Peyer's patch (tissue), 4 donors: ENCODE measurements around the gene FANCD2OS. TPM values are rescaled to one million over a fixed set of nuclear protein-coding genes. Genes with fewer than 3 reads are reported as not detected.
"Not testable (repeated sequence)": the region's sequence is repeated elsewhere in the genome, so short reads cannot be mapped to it uniquely, and the experiment has no call there.

Experiments used
- DNase-seq, 3 donors: peaks; one replicate each; pipeline ENCODE4 v3.0.0-alpha.2; 2017 to 2019
- H3K27ac ChIP-seq, 4 donors: fragments of 200-600 bp; sonication (generic); one replicate each; pipeline ENCODE4 v1.5.1; 2016 to 2019
- H3K27me3 ChIP-seq, 2 donors: fragments of 200-600 bp; sonication (generic); one replicate each; pipeline ENCODE4 v1.5.1; 2019
- H3K36me3 ChIP-seq, 3 donors: fragments of 200-600 bp; sonication (generic); one replicate each; pipeline ENCODE4 v1.5.1; 2016 to 2019
- H3K4me1 ChIP-seq, 4 donors: fragments of 200-600 bp; sonication (generic); one replicate each; pipeline ENCODE4 v1.5.1; 2016 to 2019
- H3K4me3 ChIP-seq, 4 donors: fragments of 200-600 bp; sonication (generic); 1 replicate in 3 of 4; 2 replicates in 1 of 4; pipeline ENCODE4 v1.5.1; 2016 to 2019; ENCODE audit warnings: mild to moderate bottlenecking in 1 of 4
- H3K9me3 ChIP-seq, 4 donors: fragments of 200-600 bp; sonication (generic); one replicate each; pipeline ENCODE4 v1.5.1; 2016 to 2019; ENCODE audit warnings: mild to moderate bottlenecking in 1 of 4
- CTCF ChIP-seq, 6 experiments: fragments of 450-650 bp in 4 of 6; fragments of 200-600 bp in 2 of 6; sonication (generic) in 1 of 6; IDR thresholded peaks; one replicate each; pipeline ENCODE4 v1.5.1; 2017 to 2019; ENCODE audit warnings: antibody characterized with exemption in 6 of 6, mild to moderate bottlenecking in 3 of 6, moderate library complexity in 1 of 6
- POLR2A ChIP-seq, 2 donors: fragments of 450-650 bp; IDR thresholded peaks; one replicate each; pipeline ENCODE4 v1.5.1; 2017; ENCODE audit warnings: antibody characterized with exemption in 2 of 2, mild to moderate bottlenecking in 2 of 2, moderate library complexity in 2 of 2
- total RNA-seq, 4 donors: library from RNA; depleted of rRNA; stranded (reverse); fragments of >200 nt; gene quantifications; one replicate each; pipeline ENCODE4 v1.1.0, GENCODE V29; 2016

Gene FANCD2OS
- total RNA-seq, 4 donors from 2014 or later, result not detected

GRCh38 chr3:10074666-10075065 lies 33.4 kb downstream of the FANCD2OS start:
- TF ChIP-seq POLR2A (IDR thresholded peaks at IDR 0.05) (no peak), CTCF (IDR thresholded peaks at IDR 0.05) (no peak)

GRCh38 chr3:10070077-10070476 lies 38.0 kb downstream of the FANCD2OS start:
- not testable (repeated sequence) for H3K36me3 ChIP-seq

More at GRCh38 chr3:10074666-10075065, 33.4 kb downstream of the FANCD2OS start:
- H3K36me3 ChIP-seq, result no peaks in the 10 kb centered on the region
- no peak overlapping the region for H3K27ac ChIP-seq
- no peak overlapping the region for H3K4me3 ChIP-seq
- H3K4me1 ChIP-seq, result no peaks in the 10 kb centered on the region
- no peak for DNase-seq
- no peaks in the 10 kb centered on the region for H3K9me3 ChIP-seq
- no peaks in the 10 kb centered on the region for H3K27me3 ChIP-seq

GRCh38 chr3:10055097-10055496 lies 53.0 kb downstream of the FANCD2OS start:
- TF ChIP-seq POLR2A (IDR thresholded peaks at IDR 0.05), result no peak
- TF ChIP-seq CTCF (IDR thresholded peaks at IDR 0.05), result no peak
- no peaks in the 10 kb centered on the region for H3K36me3 ChIP-seq
- no peaks in the 10 kb centered on the region for H3K4me1 ChIP-seq
- H3K9me3 ChIP-seq, result no peaks in the 10 kb centered on the region
- no peak overlapping the region for H3K27ac ChIP-seq
- H3K27me3 ChIP-seq, result no peaks in the 10 kb centered on the region
- no peak for DNase-seq
- no peak overlapping the region for H3K4me3 ChIP-seq

More at GRCh38 chr3:10070077-10070476, 38.0 kb downstream of the FANCD2OS start:
- H3K4me3 ChIP-seq, H3K27me3 ChIP-seq, DNase-seq, H3K27ac ChIP-seq, H3K9me3 ChIP-seq, H3K4me1 ChIP-seq: not testable (repeated sequence)

Other genes with a start within 250 kb of the FANCD2OS start
- gene CIDEC, start 228.0 kb downstream of the FANCD2OS start, total RNA-seq, result 100 to 1,000 TPM in 3 of 4 donors, 10 to 100 TPM in 1; 27.2 to 510 (median 253) TPM
- 10 to 100 TPM; 23.9 to 46.5 (median 41.9) TPM for gene JAGN1, start 217.6 kb downstream of the FANCD2OS start, total RNA-seq
- 100 to 1,000 TPM in 2 of 4 donors, 10 to 100 TPM in 2; 11.6 to 160 (median 109) TPM for gene IL17RE, start 205.4 kb downstream of the FANCD2OS start, total RNA-seq
- gene IL17RC, start 191.2 kb downstream of the FANCD2OS start, total RNA-seq, result 100 to 1,000 TPM in 3 of 4 donors, 10 to 100 TPM in 1; 22.3 to 125 (median 123) TPM
- 10 to 100 TPM; 21.9 to 45.6 (median 34.4) TPM for gene CRELD1, start 174.4 kb downstream of the FANCD2OS start, total RNA-seq
- gene PRRT3, start 155.8 kb downstream of the FANCD2OS start, total RNA-seq, result 10 to 100 TPM in 1 of 4 donors, 1 to 10 TPM in 3; 1.9 to 13.2 (median 3.6) TPM
- gene EMC3, start 121.4 kb downstream of the FANCD2OS start, total RNA-seq, result 10 to 100 TPM; 23.9 to 42.2 (median 32.8) TPM
- 10 to 100 TPM in 1 of 4 donors, 1 to 10 TPM in 3; 4.6 to 38.0 (median 7.7) TPM for gene FANCD2, start 81.8 kb downstream of the FANCD2OS start, total RNA-seq
- 100 to 1,000 TPM in 1 of 4 donors, 10 to 100 TPM in 3; 43.7 to 104 (median 60.4) TPM for gene BRK1, start 7.4 kb upstream of the FANCD2OS start, total RNA-seq
- gene VHL, start 33.5 kb upstream of the FANCD2OS start, total RNA-seq, result 10 to 100 TPM; 44.0 to 62.7 (median 52.6) TPM
- gene IRAK2, start 56.7 kb upstream of the FANCD2OS start, total RNA-seq, result 10 to 100 TPM in 3 of 4 donors, 1 to 10 TPM in 1; 9.1 to 17.3 (median 11.0) TPM
- gene TATDN2, start 140.2 kb upstream of the FANCD2OS start, total RNA-seq, result 10 to 100 TPM; 30.3 to 52.8 (median 36.9) TPM
- 1 to 10 TPM in 2 of 4 donors, not detected in 2; 1.6 to 2.9 TPM for gene GHRL, start 184.7 kb upstream of the FANCD2OS start, total RNA-seq
- gene SEC13, start 212.9 kb upstream of the FANCD2OS start, total RNA-seq, result 100 to 1,000 TPM; 158 to 251 (median 237) TPM